HFF-Myc (cell line): ENCODE results near the gene BCDIN3D.
"Not testable (repeated sequence)": the region's sequence is repeated elsewhere in the genome, so short reads cannot be mapped to it uniquely, and the experiment has no call there.

Experiments used
- DNase-seq: peaks from one replicate; pipeline ENCODE4 v3.0.0-alpha.2; 2011; ENCODE audit warnings: low read depth; ENCODE audit errors: extremely low read depth
- H3K4me3 ChIP-seq: replicated peaks from 2 replicates; pipeline ENCODE4 v1.5.1; 2011; ENCODE audit warnings: low read depth, mild to moderate bottlenecking, control low read depth, low read length
- TF ChIP-seq, protein P1 (sequence below): IDR thresholded peaks from 2 replicates; pipeline ENCODE4 v1.5.1; 2012; ENCODE audit warnings: mild to moderate bottlenecking, low read depth, low read length, control low read depth; ENCODE audit errors: missing control alignments

Gene BCDIN3D

DNA sequence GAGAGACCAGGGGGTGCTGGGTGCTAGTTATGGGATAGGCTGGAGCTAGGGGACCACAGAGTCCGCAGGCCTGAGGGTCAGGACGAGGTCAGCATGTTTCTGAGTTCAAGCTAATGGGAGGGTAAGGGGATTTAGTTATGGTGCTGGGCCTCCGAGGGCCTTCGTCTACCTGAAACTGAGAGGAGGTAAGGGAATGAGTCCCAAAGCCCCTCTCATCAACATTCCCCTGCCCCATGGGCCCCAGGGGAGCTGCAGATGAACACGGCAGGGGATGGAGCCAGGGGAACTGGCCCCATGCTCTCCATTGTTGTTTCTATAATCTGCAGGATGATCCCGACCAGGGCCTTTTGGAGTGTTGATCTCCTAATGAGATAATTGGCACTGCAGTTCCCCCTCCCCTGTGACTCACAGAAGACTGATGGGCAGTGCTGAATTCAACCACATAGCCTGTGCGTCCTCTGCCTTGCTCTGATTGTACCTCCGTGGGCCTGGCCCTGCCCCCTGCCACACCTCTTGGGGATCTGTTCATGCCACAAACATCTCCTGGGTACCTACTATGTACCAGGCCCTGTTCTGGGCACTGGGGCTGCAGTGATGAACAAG, 39.4 kb upstream of the BCDIN3D start:
- no peak for DNase-seq
- no peak overlapping the region for H3K4me3 ChIP-seq
- TF ChIP-seq, protein P1, sequence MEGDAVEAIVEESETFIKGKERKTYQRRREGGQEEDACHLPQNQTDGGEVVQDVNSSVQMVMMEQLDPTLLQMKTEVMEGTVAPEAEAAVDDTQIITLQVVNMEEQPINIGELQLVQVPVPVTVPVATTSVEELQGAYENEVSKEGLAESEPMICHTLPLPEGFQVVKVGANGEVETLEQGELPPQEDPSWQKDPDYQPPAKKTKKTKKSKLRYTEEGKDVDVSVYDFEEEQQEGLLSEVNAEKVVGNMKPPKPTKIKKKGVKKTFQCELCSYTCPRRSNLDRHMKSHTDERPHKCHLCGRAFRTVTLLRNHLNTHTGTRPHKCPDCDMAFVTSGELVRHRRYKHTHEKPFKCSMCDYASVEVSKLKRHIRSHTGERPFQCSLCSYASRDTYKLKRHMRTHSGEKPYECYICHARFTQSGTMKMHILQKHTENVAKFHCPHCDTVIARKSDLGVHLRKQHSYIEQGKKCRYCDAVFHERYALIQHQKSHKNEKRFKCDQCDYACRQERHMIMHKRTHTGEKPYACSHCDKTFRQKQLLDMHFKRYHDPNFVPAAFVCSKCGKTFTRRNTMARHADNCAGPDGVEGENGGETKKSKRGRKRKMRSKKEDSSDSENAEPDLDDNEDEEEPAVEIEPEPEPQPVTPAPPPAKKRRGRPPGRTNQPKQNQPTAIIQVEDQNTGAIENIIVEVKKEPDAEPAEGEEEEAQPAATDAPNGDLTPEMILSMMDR = no peak

- no peak overlapping the region for H3K4me3 ChIP-seq
- DNase-seq = no peak
- TF ChIP-seq, protein P1 = no peak
Observed at GRCh38 chr12:49881415-49882247, 38.7 kb upstream of the BCDIN3D start.

DNA sequence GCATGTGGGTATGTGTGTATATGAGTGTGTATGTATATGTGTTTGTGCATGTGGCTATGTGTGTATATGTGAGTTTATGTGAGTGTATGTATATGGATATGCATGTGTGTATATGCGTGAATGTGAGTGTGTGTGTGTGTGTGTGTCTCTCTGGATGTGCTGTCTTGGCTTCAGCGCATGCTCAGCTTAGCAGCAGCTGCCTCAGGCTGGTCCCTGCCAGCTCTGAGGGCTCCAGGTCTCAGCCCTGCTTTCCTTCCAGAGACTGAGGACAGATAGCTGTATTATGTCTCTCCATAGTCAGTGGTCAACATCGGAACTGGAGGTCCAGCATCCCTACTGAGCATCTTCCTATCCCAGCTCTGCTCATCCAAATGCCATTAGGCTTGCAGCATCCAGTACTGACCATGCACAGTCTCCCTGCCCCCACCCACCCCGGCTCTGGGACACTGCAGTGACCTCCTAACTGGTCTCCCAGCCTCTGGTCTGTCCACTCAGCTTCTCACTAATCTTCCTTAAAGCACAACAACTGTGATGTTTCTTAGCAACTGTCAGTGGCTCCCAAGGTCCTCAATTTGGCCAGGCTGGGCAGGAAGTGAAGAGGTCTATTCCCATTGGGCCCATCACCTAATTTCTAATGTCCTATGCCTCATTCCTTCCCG, 38.0 kb upstream of the BCDIN3D start:
- TF ChIP-seq, protein P1 = no peak
- no peak for DNase-seq
- no peak overlapping the region for H3K4me3 ChIP-seq

GRCh38 chr12:49879065-49879464, 36.2 kb upstream of the BCDIN3D start:
- H3K4me3 ChIP-seq, DNase-seq: not testable (repeated sequence)

- TF ChIP-seq, protein P1 = no peak
- DNase-seq = no peak
- H3K4me3 ChIP-seq = no peak overlapping the region
Observed at GRCh38 chr12:49878021-49878420, 35.1 kb upstream of the BCDIN3D start.

GRCh38 chr12:49877066-49877465, 34.2 kb upstream of the BCDIN3D start:
- TF ChIP-seq, protein P1 = no peak
- no peak overlapping the region for H3K4me3 ChIP-seq
- no peak for DNase-seq

DNA sequence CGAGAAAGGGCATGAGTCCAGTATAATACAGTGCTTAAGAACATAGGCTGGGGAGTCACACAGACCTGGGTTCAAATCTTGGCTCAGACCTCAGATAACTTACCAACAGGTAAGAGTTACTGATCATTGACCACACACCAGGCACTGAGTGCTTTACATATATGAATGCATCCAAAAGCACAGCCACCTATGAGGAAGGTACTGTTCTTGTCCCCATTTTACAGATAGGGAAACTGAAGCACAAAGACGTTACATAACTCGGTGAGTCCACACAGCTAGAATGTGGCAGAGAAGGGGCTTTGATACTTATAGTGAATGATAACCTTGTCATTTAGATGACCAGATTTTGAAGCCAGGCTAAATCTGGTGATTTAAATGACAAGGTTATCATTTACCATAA, 33.2 kb upstream of the BCDIN3D start:
- TF ChIP-seq, protein P1 = no peak
- no peak overlapping the region for H3K4me3 ChIP-seq
- no peak for DNase-seq
